GM18508 (cell line): ENCODE data around the gene ARMC2.
"Not testable (repeated sequence)": the region's sequence is repeated elsewhere in the genome, so short reads cannot be mapped to it uniquely, and the experiment has no call there.

Experiments
- ATAC-seq: cut with Tn5 transposase; IDR thresholded peaks from one replicate; pipeline ENCODE4 v1.9.1; 2021; ENCODE audit warnings: moderate number of reproducible peaks; ENCODE audit not compliant: insufficient read depth, unreplicated experiment

Gene ARMC2

GRCh38 chr6:108848116-108848868 is at the start of gene ARMC2:
ARMC2 (plus strand) TSS chr6:108848422; CDS start chr6:108854268, 5,846 bp downstream.
- peak; percentile 71 for ATAC-seq

GRCh38 chr6:108798670-108799353 is 49.4 kb upstream of the ARMC2 start:
- ATAC-seq = no peak

GRCh38 chr6:108799354-108799717 is 48.9 kb upstream of the ARMC2 start:
- ATAC-seq = no peak

- no peak for ATAC-seq
Observed at GRCh38 chr6:108799791-108800190, 48.4 kb upstream of the ARMC2 start.

- ATAC-seq = no peak
Observed at GRCh38 chr6:108800427-108800864, 47.8 kb upstream of the ARMC2 start.

- ATAC-seq = no peak
Observed at GRCh38 chr6:108801366-108801765, 46.9 kb upstream of the ARMC2 start.

GRCh38 chr6:108803982-108804490 is 44.2 kb upstream of the ARMC2 start:
- ATAC-seq = no peak

GRCh38 chr6:108804956-108805355 is 43.3 kb upstream of the ARMC2 start:
- ATAC-seq = no peak

- no peak for ATAC-seq
Observed at GRCh38 chr6:108805611-108806167, 42.5 kb upstream of the ARMC2 start.

GRCh38 chr6:108806171-108806570 is 42.1 kb upstream of the ARMC2 start:
- ATAC-seq = no peak

- no peak for ATAC-seq
Observed at GRCh38 chr6:108806665-108807064, 41.6 kb upstream of the ARMC2 start.

- no peak for ATAC-seq
Observed at GRCh38 chr6:108807928-108808327, 40.3 kb upstream of the ARMC2 start.

GRCh38 chr6:108809211-108809610 is 39.0 kb upstream of the ARMC2 start:
- no peak for ATAC-seq

- no peak for ATAC-seq
Observed at GRCh38 chr6:108810057-108810643, 38.1 kb upstream of the ARMC2 start.

- ATAC-seq = no peak
Observed at GRCh38 chr6:108811490-108811889, 36.7 kb upstream of the ARMC2 start.

- not testable (repeated sequence) for ATAC-seq
Observed at GRCh38 chr6:108813218-108813617, 35.0 kb upstream of the ARMC2 start.

GRCh38 chr6:108817276-108817675 is 30.9 kb upstream of the ARMC2 start:
- ATAC-seq = not testable (repeated sequence)

- ATAC-seq = no peak
Observed at GRCh38 chr6:108820006-108820405, 28.2 kb upstream of the ARMC2 start.

GRCh38 chr6:108822401-108822800 is 25.8 kb upstream of the ARMC2 start:
- ATAC-seq = no peak

GRCh38 chr6:108825326-108825725 is 22.9 kb upstream of the ARMC2 start:
- no peak for ATAC-seq

GRCh38 chr6:108831104-108831503 is 17.1 kb upstream of the ARMC2 start:
- no peak for ATAC-seq
